Measurements from ENCODE around the gene ECEL1. TPM values are rescaled to one million over a fixed set of nuclear protein-coding genes. Genes with fewer than 3 reads are reported as not detected.

ECEL1 gene
- total RNA-seq, 1 donor from 2014 or later: 0.14 TPM

DNA sequence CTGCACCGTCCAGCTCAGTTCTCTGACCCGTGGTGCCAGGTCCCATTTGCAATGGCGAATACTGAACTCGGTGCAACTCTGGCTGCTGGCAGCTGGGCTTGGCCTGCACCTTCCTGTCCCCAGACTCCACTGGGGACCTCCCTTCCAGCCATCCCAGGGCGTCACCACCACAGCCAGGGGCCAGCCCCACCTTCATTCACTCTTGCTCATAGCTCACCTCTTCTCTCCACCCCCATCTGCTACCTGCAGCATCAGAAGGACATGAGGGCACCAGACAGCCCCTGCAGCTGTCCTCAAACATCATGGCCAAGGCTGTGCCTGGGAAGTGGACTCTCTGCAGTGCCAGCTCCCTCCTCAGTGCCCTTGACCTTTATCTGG is 47.9 kb downstream of the ECEL1 start:
- peaks cover 46% of the 10 kb centered on the region for H3K27me3 Mint-ChIP-seq (ENCODE audit: low read depth, unreplicated experiment)
- TF ChIP-seq EZH2 (IDR thresholded peaks at IDR 0.05; ENCODE audit: insufficient read depth, low read length) (no peak), CTCF (IDR thresholded peaks at IDR 0.05; ENCODE audit: insufficient read depth, low read depth, low read length) (no peak)
- no peaks in the 10 kb centered on the region for H3K4me1 Mint-ChIP-seq (ENCODE audit: low read depth, unreplicated experiment)

DNA sequence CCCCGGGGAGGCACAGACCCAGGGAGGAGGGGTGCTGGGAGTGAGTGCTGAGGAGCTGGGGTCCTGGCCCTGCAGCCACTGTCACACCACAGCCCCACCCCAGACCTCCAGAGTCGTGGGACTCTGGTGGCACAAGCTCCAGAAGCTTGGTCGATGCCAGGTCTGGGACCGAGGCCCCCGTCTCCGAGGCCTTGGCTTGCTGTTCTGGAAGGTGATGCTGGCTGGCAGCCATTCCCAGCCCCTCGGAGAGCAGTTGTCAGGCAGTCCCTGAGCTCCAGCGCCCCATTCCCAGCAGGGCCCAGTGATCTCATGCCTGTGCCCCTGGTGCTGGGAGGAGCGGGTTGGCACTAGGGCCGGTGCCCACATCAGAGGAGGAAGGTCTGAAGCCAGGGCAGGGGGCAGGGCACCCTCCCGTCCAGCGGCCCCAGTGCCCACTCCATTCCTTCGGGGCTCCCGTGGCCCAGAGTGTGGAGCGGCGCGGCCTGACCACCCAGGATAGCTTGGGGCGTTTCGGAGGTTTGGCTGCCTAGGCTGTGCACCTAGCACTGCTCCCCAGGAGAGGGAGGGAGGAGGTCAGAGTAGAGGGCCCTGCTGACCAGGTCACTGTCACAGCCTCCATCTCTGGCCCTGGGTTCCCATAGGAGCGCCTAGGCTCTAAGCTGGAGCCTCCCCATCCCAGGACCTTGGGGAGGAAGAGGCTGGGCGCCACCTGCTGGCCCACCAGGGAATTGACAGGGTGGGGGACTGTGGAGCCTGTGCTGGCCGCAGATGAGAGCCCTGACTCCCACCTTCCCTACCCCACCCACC is 48.5 kb downstream of the ECEL1 start:
- TF ChIP-seq CTCF (IDR thresholded peaks at IDR 0.05; ENCODE audit: insufficient read depth, low read depth, low read length): no peak
- no peak for TF ChIP-seq EZH2 (IDR thresholded peaks at IDR 0.05; ENCODE audit: insufficient read depth, low read length)
- no peaks in the 10 kb centered on the region for H3K9me3 Mint-ChIP-seq (ENCODE audit: unreplicated experiment)
- no peaks in the 10 kb centered on the region for H4K20me1 ChIP-seq (ENCODE audit: insufficient read depth, low read length)

More for the DNA sequence above, 47.9 kb downstream of the ECEL1 start:
- no peak overlapping the region for H3K4me3 ChIP-seq (ENCODE audit: insufficient read depth, low read depth, low read length)
- no peak overlapping the region for H3K4me2 ChIP-seq (ENCODE audit: low read length)
- Mint-ChIP-seq H3K4me3 (ENCODE audit: unreplicated experiment) (peak overlapping the region; percentile 35), H3K9me3 (ENCODE audit: unreplicated experiment) (no peaks in the 10 kb centered on the region), H3K36me3 (ENCODE audit: low read depth, unreplicated experiment) (no peaks in the 10 kb centered on the region), H3K27ac (ENCODE audit: unreplicated experiment) (no peak overlapping the region)
- DNase-seq (ENCODE audit: low read depth): no peak
- H3K36me3 ChIP-seq (ENCODE audit: insufficient read depth, low read length): no peaks in the 10 kb centered on the region
- no peak for FAIRE-seq
- no peak overlapping the region for H3K27ac ChIP-seq (ENCODE audit: low read depth, low read length)
- no peaks in the 10 kb centered on the region for H3K4me1 ChIP-seq (ENCODE audit: insufficient read depth, low read length)
- peaks cover 7% of the 10 kb centered on the region for H3K27me3 ChIP-seq (ENCODE audit: insufficient read depth, low read length)
- H3K9ac ChIP-seq (ENCODE audit: low read length): no peak overlapping the region
- H3K79me2 ChIP-seq (ENCODE audit: insufficient read depth, low read length): no peaks in the 10 kb centered on the region
- H2AFZ ChIP-seq (ENCODE audit: low read depth, low read length): no peak overlapping the region
- H3K9me3 ChIP-seq (ENCODE audit: insufficient read depth, low read depth, low read length): no peaks in the 10 kb centered on the region
- H4K20me1 ChIP-seq (ENCODE audit: insufficient read depth, low read length): no peaks in the 10 kb centered on the region

GRCh38 chr2:232438091-232438490 is 49.5 kb downstream of the ECEL1 start:
- no peak overlapping the region for H3K27ac Mint-ChIP-seq (ENCODE audit: unreplicated experiment)
- Histone ChIP-seq H3K4me3 (ENCODE audit: insufficient read depth, low read depth, low read length) (no peak overlapping the region), H3K27me3 (ENCODE audit: insufficient read depth, low read length) (peaks cover 7% of the 10 kb centered on the region), H3K9ac (ENCODE audit: low read length) (no peak overlapping the region), H4K20me1 (ENCODE audit: insufficient read depth, low read length) (no peaks in the 10 kb centered on the region), H3K4me2 (ENCODE audit: low read length) (no peak overlapping the region), H3K4me1 (ENCODE audit: insufficient read depth, low read length) (no peaks in the 10 kb centered on the region), H2AFZ (ENCODE audit: low read depth, low read length) (no peak overlapping the region), H3K79me2 (ENCODE audit: insufficient read depth, low read length) (no peaks in the 10 kb centered on the region), H3K27ac (ENCODE audit: low read depth, low read length) (no peak overlapping the region), H3K9me3 (ENCODE audit: insufficient read depth, low read depth, low read length) (no peaks in the 10 kb centered on the region), H3K36me3 (ENCODE audit: insufficient read depth, low read length) (no peaks in the 10 kb centered on the region)
- FAIRE-seq (no peak), DNase-seq (ENCODE audit: low read depth) (no peak)
- no peak for TF ChIP-seq EZH2 (IDR thresholded peaks at IDR 0.05; ENCODE audit: insufficient read depth, low read length)
- TF ChIP-seq CTCF (IDR thresholded peaks at IDR 0.05; ENCODE audit: insufficient read depth, low read depth, low read length): no peak
- H3K4me3 Mint-ChIP-seq (ENCODE audit: unreplicated experiment): no peak overlapping the region
- H3K9me3 Mint-ChIP-seq (ENCODE audit: unreplicated experiment): no peaks in the 10 kb centered on the region
- no peaks in the 10 kb centered on the region for H3K4me1 Mint-ChIP-seq (ENCODE audit: low read depth, unreplicated experiment)
- peaks cover 53% of the 10 kb centered on the region for H3K27me3 Mint-ChIP-seq (ENCODE audit: low read depth, unreplicated experiment)
- no peaks in the 10 kb centered on the region for H3K36me3 Mint-ChIP-seq (ENCODE audit: low read depth, unreplicated experiment)

More for the DNA sequence above, 48.5 kb downstream of the ECEL1 start:
- Mint-ChIP-seq H3K27ac (ENCODE audit: unreplicated experiment) (no peak overlapping the region), H3K27me3 (ENCODE audit: low read depth, unreplicated experiment) (peaks cover 47% of the 10 kb centered on the region), H3K4me3 (ENCODE audit: unreplicated experiment) (no peak overlapping the region), H3K36me3 (ENCODE audit: low read depth, unreplicated experiment) (no peaks in the 10 kb centered on the region), H3K4me1 (ENCODE audit: low read depth, unreplicated experiment) (no peaks in the 10 kb centered on the region)
- Histone ChIP-seq H2AFZ (ENCODE audit: low read depth, low read length) (no peak overlapping the region), H3K27ac (ENCODE audit: low read depth, low read length) (no peak overlapping the region), H3K4me1 (ENCODE audit: insufficient read depth, low read length) (no peaks in the 10 kb centered on the region), H3K79me2 (ENCODE audit: insufficient read depth, low read length) (no peaks in the 10 kb centered on the region), H3K4me2 (ENCODE audit: low read length) (no peak overlapping the region), H3K9me3 (ENCODE audit: insufficient read depth, low read depth, low read length) (no peaks in the 10 kb centered on the region), H3K27me3 (ENCODE audit: insufficient read depth, low read length) (peaks cover 5% of the 10 kb centered on the region), H3K36me3 (ENCODE audit: insufficient read depth, low read length) (no peaks in the 10 kb centered on the region), H3K4me3 (ENCODE audit: insufficient read depth, low read depth, low read length) (no peak overlapping the region), H3K9ac (ENCODE audit: low read length) (no peak overlapping the region)
- DNase-seq (ENCODE audit: low read depth) (no peak), FAIRE-seq (no peak)
